HG03378 (cell line): ENCODE data around the gene BCL3.
"Not testable (repeated sequence)": the region's sequence is repeated elsewhere in the genome, so short reads cannot be mapped to it uniquely, and the experiment has no call there.

Source experiments
- ATAC-seq: cut with Tn5 transposase; IDR thresholded peaks from one replicate; pipeline ENCODE4 v1.9.1; 2021; ENCODE audit warnings: mild to moderate bottlenecking, moderate library complexity; ENCODE audit not compliant: unreplicated experiment

BCL3 gene

DNA sequence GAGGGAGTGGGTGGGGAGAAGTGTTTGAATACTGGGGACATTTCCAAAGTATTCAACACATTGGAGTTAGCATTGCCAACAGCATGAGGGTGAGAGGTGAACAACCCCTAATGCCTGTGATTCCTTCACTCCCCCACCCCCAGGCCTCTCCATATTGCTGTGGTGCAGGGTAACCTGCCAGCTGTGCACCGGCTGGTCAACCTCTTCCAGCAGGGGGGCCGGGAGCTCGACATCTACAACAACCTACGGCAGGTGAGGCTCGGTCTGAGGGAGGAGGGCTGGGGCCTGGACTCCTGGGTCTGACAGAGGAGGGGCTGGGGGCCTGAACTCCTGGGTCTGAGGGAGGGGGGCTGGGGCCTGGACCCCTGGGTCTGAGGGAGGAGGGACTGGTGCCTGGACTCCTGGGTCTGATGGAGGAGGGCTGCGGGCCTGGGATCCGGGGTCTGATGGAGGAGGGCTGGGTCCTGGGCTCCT is 7.6 kb downstream of the BCL3 start:
- ATAC-seq: no peak

DNA sequence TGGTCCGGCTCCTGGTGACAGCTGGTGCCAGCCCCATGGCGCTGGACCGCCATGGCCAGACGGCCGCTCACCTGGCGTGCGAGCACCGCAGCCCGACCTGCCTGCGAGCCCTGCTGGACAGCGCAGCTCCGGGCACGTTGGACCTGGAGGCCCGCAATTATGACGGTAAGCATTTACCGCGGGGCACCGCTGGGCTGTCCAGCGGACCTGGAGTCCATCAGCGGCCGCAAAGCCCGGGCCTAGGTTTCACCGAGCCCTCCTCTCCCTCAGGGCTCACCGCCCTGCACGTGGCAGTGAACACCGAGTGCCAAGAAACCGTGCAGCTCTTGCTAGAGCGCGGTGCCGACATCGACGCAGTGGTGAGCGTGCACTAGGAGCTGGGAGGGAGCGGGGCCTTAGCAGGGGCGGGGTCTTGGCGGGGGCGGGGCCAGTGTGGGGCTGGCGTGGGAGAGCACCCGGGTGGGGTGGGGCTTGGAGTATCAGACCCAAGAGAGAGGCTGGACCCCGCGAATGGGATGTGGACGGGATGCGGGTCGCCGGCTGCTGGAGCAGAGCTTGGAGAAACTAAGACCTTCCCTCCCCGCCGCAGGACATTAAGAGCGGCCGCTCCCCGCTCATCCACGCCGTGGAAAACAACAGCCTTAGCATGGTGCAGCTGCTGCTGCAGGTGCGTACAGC is 8.7 kb downstream of the BCL3 start:
- ATAC-seq: no peak

DNA sequence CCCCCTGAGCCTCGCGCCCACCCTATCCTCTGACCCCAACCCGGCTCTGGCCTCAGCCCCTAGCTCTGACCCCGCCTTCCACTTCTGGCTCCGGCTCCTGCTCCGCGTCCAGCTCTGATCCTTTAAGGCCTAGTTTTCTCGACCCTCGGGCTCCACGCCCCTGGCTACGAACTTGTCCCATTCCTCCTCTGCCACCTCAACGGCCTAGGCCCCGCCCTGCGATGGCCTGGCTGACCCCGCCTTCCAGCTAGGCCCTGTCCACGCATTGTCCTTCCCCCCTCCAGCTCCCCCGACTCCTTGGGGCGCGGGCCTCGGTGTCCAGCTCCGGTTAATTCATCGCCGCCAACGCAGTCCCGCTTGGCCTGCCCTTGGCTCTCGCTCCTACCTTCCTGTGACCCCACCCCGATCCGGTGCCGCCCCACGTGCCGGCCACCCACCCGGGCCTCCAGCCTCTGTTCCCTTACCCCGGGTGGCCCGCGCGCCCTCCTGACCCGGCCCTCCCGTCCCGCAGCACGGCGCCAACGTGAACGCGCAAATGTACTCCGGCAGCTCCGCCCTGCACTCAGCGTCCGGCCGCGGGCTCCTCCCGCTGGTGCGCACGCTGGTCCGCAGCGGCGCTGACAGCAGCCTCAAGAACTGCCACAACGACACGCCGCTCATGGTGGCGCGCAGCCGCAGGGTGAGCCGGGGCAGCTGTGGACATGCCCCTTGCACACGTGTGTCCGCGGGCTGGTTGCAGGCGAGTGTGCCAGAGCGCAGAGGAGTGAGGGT is 9.4 kb downstream of the BCL3 start:
- ATAC-seq: no peak

DNA sequence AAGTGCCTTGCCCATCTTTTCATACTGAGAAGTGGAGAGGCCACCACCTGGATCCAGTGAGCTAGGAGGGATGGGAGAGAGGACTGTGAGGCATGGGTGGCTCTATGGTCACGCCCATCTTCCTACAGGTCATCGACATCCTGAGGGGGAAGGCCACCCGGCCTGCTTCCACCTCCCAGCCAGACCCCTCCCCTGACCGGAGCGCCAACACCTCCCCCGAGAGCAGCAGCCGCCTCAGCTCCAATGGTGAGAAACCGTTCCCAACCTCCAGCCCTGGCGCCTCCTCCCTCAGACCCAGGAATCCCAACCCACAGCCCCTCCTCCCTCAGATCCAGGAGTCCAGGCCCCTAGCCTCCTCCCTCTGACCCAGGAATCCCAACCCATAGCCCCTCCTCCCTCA is 10.1 kb downstream of the BCL3 start:
- ATAC-seq: no peak

DNA sequence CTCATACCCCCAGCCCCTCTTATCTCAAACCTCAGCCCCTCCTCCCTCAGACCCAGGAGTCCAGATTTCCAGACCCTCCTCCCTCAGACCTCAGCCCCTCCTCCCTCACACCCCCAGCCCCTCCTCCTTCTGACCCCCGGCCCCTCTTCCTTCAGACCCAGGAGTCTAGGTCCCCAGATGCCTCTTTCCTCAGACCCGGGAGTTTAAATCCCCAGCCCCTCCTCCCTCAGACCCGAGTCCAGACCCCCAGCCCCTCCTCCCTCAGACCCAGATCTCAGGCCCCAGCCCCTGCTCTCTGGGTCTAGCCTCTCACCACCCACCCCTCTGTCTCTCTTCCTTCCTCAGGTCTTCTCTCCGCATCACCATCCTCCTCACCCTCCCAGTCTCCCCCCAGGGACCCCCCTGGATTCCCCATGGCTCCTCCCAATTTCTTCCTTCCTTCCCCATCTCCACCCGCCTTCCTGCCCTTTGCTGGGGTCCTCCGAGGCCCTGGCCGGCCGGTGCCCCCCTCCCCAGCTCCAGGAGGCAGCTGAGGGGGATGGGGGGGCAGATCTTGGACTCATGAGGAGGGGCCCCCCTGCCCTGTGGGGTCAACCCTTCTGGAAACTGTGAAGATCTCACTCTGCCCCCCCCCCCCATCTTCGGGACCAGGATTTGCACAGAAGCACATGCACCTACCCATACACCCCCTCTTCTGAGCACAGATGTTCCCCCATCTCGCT is 10.7 kb downstream of the BCL3 start:
- no peak for ATAC-seq

DNA sequence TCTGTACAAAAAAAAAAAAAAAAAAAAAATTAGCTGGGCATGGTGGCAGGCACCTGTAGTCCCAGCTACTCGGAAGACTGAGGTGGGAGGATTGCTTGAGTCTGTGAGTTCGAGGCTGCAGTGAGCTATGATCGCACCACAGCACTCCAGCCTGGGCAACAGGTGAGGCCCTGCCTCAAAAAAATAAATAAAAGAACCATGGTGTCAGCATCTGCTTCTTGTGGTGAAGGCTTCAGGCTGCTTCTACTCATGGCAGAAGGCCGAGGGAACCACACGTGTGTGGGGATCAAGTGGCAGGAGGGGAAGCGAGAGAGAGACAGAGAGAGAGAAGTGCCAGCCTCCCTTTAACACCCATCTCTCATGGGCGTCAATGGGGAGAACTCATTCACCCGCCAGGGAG is 13.5 kb downstream of the BCL3 start:
- no peak for ATAC-seq

DNA sequence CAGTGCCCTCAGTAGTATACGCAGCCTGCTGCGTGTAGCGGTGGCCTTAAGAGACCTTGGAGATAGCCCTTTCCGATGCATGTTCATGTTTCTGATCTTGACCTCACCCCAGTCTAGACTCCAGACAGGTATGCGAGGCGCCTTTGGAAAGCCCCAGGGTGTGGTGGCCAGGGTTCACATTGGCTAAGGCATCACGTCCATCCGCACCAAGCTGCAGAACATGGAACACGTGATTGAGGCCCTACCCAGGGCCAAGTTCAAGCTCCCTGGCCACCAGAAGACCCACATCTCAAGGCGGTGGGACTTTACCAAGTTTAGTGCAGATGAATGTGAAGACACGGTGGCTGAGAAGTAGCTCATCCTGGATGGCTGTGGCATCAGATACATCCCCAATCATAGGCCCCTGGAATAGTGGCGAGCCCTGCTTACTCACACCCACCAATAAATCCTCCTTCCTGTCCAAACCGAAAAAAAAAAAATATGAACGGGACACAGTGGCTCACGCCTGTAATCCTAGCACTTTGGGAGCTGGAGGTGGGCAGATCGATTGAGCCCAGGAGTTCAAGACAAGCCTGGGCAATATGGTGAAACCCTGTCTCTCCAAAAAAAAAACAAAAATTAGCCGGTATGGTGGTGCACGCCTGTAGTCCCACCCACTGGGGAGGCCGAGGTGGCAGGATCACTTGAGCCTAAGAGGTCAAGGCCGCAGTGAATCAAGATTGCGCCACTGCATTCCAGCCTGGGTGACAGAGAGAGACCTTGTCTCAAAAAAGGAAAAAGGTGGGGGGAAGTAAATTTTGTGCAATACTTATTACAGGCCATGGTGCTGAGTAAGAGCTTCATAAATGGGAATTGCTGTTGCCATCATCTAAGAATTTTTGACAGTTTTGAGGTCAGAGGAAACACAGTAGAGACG is 16.8 kb downstream of the BCL3 start:
- ATAC-seq: no peak

DNA sequence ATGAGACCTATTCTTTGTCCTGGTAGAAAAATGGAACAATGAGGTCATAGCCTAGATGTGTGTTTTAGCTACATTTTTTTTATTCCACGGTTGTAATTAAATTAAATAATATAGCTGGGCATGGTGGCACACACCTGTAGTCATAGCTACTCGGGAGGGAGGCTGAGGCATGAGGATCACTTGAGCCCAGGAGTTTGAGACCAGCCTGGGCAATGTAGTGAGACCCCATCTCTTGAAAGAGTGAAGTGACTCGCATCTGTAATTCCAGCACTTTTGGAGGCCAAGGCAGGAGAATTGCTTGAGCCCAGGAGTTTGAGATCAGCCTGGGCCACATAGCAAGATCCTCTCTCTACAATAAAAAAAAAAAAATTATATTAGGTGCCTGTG is 17.4 kb downstream of the BCL3 start:
- no peak for ATAC-seq

DNA sequence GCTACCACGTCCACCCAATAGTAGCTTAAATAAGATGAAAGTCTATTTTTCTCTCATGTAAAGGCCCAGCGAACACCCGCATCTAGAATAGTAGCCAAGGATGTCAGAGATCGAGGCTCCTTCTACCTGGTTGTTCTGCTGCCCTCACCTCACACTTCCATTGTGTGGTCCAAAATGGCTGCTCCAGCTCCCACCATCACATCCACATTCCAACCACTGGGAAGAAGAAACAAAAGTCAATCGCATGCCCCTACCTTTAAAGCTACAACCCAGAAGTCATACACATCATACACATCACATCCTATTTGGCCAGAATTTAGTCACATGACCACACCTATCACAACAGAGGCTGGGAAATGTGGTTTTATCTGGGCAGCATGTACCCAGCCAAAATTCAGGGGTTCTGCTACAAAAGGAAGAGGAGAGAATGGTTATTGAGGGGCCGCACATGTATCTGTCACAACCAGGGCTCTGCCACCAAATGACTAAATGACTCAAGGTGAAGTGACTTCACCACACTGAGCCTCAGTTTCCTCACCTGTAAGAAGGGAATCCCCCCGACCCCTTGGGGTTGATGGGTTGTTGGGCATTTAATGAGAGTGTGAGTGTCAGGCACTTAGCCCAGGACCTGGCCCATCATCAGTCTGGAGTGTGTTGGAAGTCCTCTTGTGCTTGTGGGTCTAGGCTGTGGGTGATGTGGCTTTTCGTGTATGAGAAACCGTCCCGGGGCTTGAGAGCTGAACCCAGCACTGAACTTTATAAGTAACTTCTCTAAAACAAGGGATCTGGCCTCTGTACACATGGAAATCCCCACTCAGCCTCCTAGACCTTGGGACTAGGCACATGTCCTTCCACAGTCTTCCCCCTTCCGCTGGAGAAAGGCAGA is 19.0 kb downstream of the BCL3 start:
- no peak for ATAC-seq

DNA sequence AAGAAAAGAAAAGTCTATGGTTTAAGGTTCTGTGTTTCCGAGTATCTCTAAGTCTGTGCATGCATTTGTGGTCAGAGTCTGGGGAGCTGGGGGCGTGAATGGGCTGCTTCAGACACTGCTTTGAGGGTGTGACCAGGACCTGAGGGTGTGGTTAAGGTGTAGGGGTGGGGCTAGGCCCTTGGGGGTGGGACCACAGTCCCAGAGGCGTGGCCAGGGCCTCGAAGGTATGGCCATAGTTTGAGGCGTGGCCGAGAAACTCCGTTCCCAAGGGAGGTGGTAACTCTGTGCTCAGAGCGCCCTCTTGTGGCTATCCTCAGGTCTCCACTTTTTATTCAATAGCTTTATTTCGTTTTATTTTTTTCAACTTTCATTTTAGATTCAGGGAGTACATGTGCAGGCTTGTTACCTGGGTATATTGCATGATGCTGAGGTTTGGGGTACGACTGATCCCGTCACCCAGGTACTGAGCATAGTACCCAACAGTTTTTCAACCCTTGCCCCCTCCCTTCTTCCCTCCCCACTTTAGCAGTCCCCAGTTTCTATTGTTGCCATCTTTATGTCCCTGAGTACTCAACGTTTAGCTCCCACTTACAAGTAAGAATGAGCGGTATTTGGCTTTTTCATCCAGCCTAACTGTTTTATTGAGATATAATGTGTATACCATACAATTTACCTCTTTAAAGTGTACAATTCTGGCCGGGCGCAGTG is 22.2 kb downstream of the BCL3 start:
- peak; percentile 81 for ATAC-seq

DNA sequence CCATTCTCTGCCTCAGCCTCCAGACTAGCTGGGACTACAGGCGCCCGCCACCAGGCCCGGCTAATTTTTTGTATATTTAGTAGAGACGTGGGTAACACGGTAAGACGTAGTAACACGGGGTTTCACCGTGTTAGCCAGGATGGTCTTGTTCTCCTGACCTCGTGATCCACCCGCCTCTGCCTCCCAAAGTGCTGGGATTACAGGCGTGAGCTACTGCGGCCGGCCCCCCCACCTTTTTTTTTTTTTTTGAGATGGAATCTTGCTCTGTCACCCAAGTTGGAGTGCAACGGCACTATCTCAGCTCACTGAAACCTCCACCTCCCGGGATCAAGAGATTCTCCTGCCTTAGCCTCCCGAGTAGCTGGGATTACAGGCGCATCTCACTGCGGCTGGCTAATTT is 23.6 kb downstream of the BCL3 start:
- ATAC-seq: not testable (repeated sequence)

DNA sequence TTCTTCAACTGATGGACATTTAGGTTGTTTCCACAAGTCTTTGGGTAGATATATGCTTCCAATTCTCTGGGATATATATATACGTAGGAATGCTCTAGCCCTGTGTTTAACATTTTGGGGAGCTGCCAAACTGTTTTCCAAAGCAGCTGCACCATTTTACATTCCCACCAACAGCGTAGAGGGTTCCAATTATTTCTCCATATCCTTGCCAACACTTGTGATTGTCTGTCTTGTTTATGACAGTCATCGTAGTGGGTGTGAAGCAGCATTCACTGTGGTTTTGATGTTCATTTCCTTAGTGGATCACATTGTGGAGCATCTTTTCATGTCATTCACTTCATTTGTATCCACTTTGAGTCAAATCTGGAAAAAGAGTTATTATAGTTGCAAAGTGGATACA is 24.5 kb downstream of the BCL3 start:
- ATAC-seq: no peak

DNA sequence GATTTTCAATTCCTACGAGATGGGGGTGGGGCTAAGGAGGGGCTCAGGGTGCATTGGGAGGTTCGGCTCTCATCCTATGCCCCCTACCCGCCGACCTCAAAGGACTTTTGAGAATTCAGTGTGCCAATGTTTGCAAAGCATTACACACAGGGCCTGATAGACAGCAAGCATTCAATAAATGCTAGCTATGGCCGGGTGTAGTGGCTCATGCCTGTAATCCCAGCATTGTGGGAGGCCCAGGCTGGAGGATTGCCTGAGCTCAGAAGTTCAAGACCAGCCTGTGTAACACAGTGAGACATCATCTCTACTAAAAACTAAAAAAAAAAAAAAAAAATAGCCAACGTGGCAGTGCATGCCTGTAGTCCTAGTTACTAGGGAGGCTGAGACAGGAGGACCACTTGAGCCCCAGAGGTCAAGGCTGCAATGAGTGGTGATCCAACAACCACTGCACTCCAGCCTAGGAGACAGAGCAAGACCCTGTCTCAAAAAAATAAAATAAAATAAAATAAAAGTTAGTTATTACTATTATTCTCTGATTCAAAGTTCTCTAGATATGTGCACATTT is 27.2 kb downstream of the BCL3 start:
- ATAC-seq: no peak

DNA sequence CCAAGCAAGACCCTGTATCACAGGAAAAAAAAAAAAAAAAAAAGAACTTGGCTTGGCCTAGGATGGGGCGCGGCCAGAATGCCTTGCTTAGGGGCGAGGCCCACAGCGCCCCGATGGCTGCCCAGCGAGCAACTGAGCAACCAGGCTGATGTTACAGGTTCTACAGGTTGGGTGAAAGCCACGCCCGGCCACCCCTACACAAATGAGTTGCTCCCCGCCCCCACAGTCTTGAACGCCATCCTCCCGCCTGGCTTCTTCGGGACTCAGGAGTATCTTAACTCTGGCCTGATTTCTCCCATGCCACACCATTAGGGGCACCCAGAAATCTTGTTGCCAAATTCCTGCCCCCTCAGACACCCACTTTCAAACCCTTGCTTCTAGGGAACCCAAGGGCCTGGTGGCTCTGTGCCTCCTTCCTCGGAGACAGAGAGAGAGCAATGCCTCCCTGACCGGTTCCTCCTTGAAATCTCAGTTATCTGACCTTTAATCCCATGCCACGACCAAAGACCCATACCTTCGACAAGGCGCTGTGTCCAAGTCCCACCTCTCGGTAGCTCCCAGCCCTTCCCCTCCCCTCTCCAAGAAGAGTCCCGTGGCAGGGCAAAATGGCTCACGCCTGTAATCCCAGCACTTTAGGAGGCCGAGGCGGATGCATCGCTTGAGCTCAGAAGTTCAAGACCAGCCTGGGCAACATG is 28.0 kb downstream of the BCL3 start:
- ATAC-seq: no peak

DNA sequence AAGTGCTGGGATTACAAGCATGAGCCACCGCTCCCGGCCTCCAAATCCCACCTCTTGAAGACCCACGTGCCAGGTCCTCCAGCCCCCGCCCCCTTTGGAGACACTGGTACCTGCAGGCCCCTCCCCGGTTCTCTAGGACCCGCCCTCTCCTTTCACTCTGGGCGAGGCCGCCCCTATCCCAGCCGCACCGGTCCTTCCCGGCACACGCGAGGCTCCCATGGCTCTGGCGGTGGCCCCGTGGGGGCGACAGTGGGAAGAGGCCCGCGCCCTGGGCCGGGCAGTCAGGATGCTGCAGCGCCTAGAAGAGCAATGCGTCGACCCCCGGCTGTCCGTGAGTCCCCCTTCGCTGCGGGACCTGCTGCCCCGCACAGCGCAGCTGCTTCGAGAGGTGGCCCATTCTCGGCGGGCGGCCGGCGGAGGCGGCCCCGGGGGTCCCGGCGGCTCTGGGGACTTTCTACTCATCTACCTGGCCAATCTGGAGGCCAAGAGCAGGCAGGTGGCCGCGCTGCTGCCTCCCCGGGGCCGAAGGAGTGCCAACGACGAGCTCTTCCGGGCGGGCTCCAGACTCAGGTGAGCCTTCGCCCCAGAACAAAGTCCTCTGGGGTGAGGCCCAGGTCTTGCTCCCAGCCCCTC is 29.3 kb downstream of the BCL3 start, which contains the start of gene CBLC:
Gene CBLC, plus strand, starts transcription at position 176 of the 633 bp plus-strand sequence. Its CDS starts 42 bp downstream, at position 218.
- no peak for ATAC-seq

DNA sequence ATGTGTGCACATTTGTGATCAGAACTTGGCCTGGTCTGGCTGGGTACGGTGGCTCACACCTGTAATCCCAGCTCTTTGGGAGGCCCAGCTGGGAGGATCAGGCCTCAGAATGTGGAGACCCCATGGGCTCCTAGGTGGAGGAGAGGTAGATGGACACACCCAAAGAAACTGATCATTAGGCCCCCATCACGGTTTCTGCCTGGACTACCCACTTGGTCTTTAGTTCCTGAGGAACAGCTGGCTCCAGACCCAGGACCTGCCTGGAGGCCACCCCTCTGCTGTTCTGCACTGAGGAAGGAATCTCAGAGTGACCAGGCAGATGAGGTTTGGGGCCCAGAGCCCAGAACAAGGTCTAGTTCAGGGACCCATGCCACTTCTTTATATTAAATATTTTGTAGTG is 30.6 kb downstream of the BCL3 start:
- no peak for ATAC-seq

DNA sequence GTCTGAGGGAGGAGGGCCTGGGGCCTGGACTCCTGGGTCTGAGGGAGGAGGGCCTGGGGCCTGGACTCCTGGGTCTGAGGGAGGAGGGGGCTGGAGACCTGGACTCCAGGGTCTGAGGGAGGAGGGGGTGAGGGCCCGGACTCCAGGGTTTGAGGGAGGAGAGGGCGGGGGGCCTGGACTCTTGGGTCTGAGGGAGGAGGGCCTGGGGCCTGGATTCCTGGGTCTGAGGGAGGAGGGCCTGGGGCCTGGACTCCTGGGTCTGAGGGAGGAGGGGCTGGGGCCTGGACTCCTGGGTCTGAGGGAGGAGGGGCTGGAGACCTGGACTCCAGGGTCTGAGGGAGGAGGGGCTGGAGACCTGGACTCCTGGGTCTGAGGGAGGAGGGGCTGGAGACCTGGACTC is 33.2 kb downstream of the BCL3 start:
- ATAC-seq: not testable (repeated sequence)

DNA sequence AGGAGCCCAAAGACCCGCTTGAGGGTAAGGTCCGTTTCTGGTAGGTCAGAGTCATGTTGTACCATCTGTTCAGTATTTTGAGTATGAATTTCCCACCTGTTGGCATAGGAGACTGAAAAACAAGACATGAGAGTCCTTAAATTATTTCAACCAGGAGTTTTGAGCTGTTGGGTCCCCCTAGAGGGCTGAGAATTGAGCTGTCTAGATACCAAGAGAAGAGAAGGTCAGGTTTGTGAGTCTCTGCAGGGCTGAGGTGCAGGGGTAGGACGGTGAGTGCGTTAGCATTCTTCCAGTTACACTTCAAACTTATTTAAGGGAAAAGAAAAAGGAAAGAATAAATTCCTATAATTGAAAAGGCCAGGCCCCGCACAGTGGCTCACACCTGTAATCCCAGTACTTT is 34.2 kb downstream of the BCL3 start:
- no peak for ATAC-seq
